HepG2 (cell line): ENCODE results near the gene STEAP3. TPM values are rescaled to one million over a fixed set of nuclear protein-coding genes. Genes with fewer than 3 reads are reported as not detected.

ENCODE experiments used
- ATAC-seq: fragments of 200-7000 bp; cut with Tn5 transposase; 3 replicates; pipeline ENCODE4 v1.9.1; 2020; ENCODE audit warnings: mild to moderate bottlenecking, moderate library complexity
- BruUV-seq: library from RNA; stranded (reverse); fragments of 400-500 nt; replicated peaks from 2 replicates; lab custom pipeline; 2021; lab: Mats Ljungman, UMichigan
- CTCF ChIA-PET: fragments of 300-600 bp; formaldehyde crosslinking; extraction: SDS; loops from one replicate; lab custom pipeline; 2021; ENCODE audit warnings: low total read pairs, inconsistent platforms, low intra/inter-chr PET ratio; lab: Yijun Ruan, JAX
- POLR2A ChIA-PET: fragments of 350-600 bp; sonication (Branson Sonifier 250); formaldehyde crosslinking; loops from one replicate; lab custom pipeline; 2020; ENCODE audit warnings: antibody characterized with exemption, inconsistent platforms; lab: Yijun Ruan, JAX
- DNase-seq: peaks from one replicate; pipeline ENCODE4 v3.0.0-alpha.2; 2015; ENCODE audit warnings: low spot score
- FAIRE-seq: peaks from 3 replicates; lab custom pipeline; 2011; peaks lifted over from hg19 to GRCh38; lab: Jason Lieb, UNC
- H2AFZ ChIP-seq: one replicate; pipeline ENCODE4 v1.6.1; 2011; ENCODE audit warnings: low read length, inconsistent platforms
- H3K27ac ChIP-seq: fragments of 300-600 bp; 3 replicates; pipeline ENCODE4 v1.8.0; 2011; ENCODE audit warnings: mixed run types, mild to moderate bottlenecking, mixed read lengths, low read length, inconsistent platforms; ENCODE audit not compliant: insufficient read depth; ENCODE audit errors: extremely low read length
- H3K27me3 ChIP-seq, 2 experiments: fragments of 200-600 bp in 1 of 2; 2 replicates in 1 of 2; 3 replicates in 1 of 2; pipeline versions ENCODE4 v1.6.0 to v1.8.0; 2011; ENCODE audit warnings: low read length in 2 of 2, mild to moderate bottlenecking in 2 of 2, moderate library complexity in 2 of 2, inconsistent platforms in 1 of 2; ENCODE audit not compliant: insufficient read depth in 2 of 2, control insufficient read depth in 1 of 2
- H3K36me3 ChIP-seq, 2 experiments: fragments of 200-600 bp in 1 of 2; replicated peaks in 1 of 2; 2 replicates in 1 of 2; 3 replicates in 1 of 2; pipeline versions ENCODE4 v1.5.1 to v1.8.0; 2011; ENCODE audit warnings: low read length in 2 of 2, inconsistent platforms in 1 of 2; ENCODE audit not compliant: insufficient read depth in 2 of 2, control insufficient read depth in 1 of 2
- H3K4me1 ChIP-seq: 2 replicates; pipeline ENCODE4 v1.5.1; 2012; ENCODE audit warnings: low read length, inconsistent platforms; ENCODE audit not compliant: insufficient read depth
- H3K4me2 ChIP-seq: 2 replicates; pipeline ENCODE4 v1.6.0; 2011; ENCODE audit warnings: low read depth, low read length, inconsistent platforms
- H3K4me3 ChIP-seq, 3 experiments: fragments of 200-600 bp in 1 of 3; sonication (generic), shearing (Covaris generic) in 1 of 3; replicated peaks in 1 of 3; 2 replicates each; pipeline ENCODE4 v1.5.1; 2011 to 2016; ENCODE audit warnings: low read length in 3 of 3, inconsistent platforms in 2 of 3, low read depth in 2 of 3, mild to moderate bottlenecking in 2 of 3, control low read depth in 1 of 3, mixed read lengths in 1 of 3; ENCODE audit not compliant: insufficient read depth in 1 of 3
- H3K79me2 ChIP-seq: one replicate; pipeline ENCODE4 v1.6.1; 2011; ENCODE audit warnings: low read length, inconsistent platforms; ENCODE audit not compliant: insufficient read depth
- H3K9ac ChIP-seq: 2 replicates; pipeline ENCODE4 v1.6.0; 2011; ENCODE audit warnings: mild to moderate bottlenecking, low read depth, low read length, inconsistent platforms; ENCODE audit not compliant: insufficient read depth
- H3K9me3 ChIP-seq: 2 replicates; pipeline ENCODE4 v1.5.1; 2012; ENCODE audit warnings: mild to moderate bottlenecking, low read length
- H4K20me1 ChIP-seq: 2 replicates; pipeline ENCODE4 v1.6.0; 2011; ENCODE audit warnings: inconsistent platforms, mild to moderate bottlenecking, low read length, moderate library complexity; ENCODE audit not compliant: insufficient read depth
- JARID2 ChIP-seq: sonication (generic); formaldehyde crosslinking; IDR thresholded peaks from 2 replicates; pipeline ENCODE4 v1.8.1; 2023; ENCODE audit warnings: missing genetic modification reagents, inconsistent platforms; ENCODE audit not compliant: insufficient replicate concordance
- MYNN ChIP-seq: sonication (generic); formaldehyde crosslinking; IDR thresholded peaks from 2 replicates; pipeline ENCODE4 v1.4.0; 2020; ENCODE audit warnings: mild to moderate bottlenecking, low read depth, missing genetic modification reagents
- ZNF703 ChIP-seq: sonication (generic); formaldehyde crosslinking; IDR thresholded peaks from 2 replicates; pipeline ENCODE4 v1.5.1; 2020; ENCODE audit warnings: missing genetic modification reagents, mild to moderate bottlenecking, moderate library complexity, borderline replicate concordance
- WGBS: methylation state at CpG from one replicate; pipeline ENCODE4 v1.1.6; 2017; ENCODE audit warnings: low lambda C conversion rate; 5-methylcytosine and 5-hydroxymethylcytosine counted together
- in situ Hi-C: cut with HindIII; loops from 2 replicates; pipeline ENCODE4 v1.10.0; 2017; ENCODE audit warnings: low pct_unique_long_range_greater_than_20kb; ENCODE audit not compliant: extremely low pct_ligation_motif_present
- intact Hi-C: fragments of 100-400 bp; cut with micrococcal nuclease; formaldehyde crosslinking; loops from one replicate; pipeline ENCODE4 v1.10.0; 2022; ENCODE audit not compliant: unreplicated experiment
- polyA plus RNA-seq, 8 experiments: library from polyadenylated mRNA; depleted of rRNA in 3 of 8; stranded (reverse) in 7 of 8; unstranded in 1 of 8; fragments of >200 nt; fragmentation: Illumina TruSeq in 4 of 8; extraction: Trizol in 4 of 8; gene quantifications; 2 replicates each; pipeline versions ENCODE4 v1.2.1 to v1.2.3, GENCODE V29; 2011 to 2016; ENCODE audit warnings: low read depth in 4 of 8, missing spikeins in 1 of 8, mixed read lengths in 1 of 8; ENCODE audit not compliant: insufficient read depth in 1 of 8
- total RNA-seq, 5 experiments: library from RNA; depleted of rRNA; stranded (reverse); fragments of >200 nt; fragmentation: Illumina TruSeq; extraction: Trizol; gene quantifications; 2 replicates each; pipeline ENCODE4 v1.2.3, GENCODE V29; 2016; ENCODE audit warnings: low read depth in 1 of 5
- TF ChIP-seq, protein P1 (sequence below): sonication (generic); formaldehyde crosslinking; IDR thresholded peaks from 2 replicates; pipeline ENCODE4 v1.4.0; 2020; ENCODE audit warnings: missing genetic modification reagents
- TF ChIP-seq, protein P2 (sequence below): sonication (generic); formaldehyde crosslinking; conservative IDR thresholded peaks from 2 replicates; pipeline ENCODE4 v1.8.1; 2023; ENCODE audit warnings: missing genetic modification reagents
- TF ChIP-seq, protein P3 (sequence below): sonication (generic); formaldehyde crosslinking; IDR thresholded peaks from 2 replicates; pipeline ENCODE4 v1.5.0; 2020; ENCODE audit warnings: missing genetic modification reagents, mild to moderate bottlenecking, borderline replicate concordance

Gene STEAP3
- total and polyA plus RNA-seq, 2 of the 13 experiments (the other 11 are each of a cell fraction or from before 2014, with no cell fraction given) = 7.3 to 21.1 TPM

DNA sequence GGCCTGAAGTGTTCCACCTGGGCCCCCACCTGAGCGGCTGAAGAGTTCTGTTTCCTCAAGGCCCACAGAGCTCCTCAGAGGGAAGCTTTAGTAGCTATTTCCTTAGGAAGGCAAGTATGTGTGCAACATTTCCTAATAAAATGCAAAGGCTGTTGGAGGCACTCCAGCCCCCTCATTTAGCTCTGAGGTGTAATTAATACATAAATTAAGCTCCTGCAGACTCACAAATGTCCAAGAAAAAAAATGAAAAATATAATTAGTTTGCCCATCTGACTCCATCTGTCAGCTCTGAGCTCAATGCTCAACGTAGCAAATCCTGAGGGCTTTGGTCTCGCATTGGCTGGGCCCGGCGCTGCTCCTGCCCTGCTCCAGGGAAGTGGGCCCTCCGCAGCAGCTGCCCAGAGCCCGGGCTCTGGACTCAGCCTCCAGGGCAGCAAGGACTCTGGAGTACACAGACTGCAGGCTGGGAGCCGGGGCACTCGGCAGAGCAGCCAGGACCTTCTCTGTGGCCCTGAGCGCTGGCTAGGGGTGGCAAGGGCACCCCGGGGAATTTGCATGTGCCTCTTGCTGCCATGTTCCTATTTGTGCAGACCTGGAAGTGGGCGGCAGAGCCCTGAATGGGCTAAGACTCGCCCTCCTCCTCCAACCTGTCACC lies 41.7 kb upstream of the STEAP3 start (continued):
- TF ChIP-seq, protein P1, sequence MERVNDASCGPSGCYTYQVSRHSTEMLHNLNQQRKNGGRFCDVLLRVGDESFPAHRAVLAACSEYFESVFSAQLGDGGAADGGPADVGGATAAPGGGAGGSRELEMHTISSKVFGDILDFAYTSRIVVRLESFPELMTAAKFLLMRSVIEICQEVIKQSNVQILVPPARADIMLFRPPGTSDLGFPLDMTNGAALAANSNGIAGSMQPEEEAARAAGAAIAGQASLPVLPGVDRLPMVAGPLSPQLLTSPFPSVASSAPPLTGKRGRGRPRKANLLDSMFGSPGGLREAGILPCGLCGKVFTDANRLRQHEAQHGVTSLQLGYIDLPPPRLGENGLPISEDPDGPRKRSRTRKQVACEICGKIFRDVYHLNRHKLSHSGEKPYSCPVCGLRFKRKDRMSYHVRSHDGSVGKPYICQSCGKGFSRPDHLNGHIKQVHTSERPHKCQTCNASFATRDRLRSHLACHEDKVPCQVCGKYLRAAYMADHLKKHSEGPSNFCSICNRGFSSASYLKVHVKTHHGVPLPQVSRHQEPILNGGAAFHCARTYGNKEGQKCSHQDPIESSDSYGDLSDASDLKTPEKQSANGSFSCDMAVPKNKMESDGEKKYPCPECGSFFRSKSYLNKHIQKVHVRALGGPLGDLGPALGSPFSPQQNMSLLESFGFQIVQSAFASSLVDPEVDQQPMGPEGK = no peak
- TF ChIP-seq, protein P2, sequence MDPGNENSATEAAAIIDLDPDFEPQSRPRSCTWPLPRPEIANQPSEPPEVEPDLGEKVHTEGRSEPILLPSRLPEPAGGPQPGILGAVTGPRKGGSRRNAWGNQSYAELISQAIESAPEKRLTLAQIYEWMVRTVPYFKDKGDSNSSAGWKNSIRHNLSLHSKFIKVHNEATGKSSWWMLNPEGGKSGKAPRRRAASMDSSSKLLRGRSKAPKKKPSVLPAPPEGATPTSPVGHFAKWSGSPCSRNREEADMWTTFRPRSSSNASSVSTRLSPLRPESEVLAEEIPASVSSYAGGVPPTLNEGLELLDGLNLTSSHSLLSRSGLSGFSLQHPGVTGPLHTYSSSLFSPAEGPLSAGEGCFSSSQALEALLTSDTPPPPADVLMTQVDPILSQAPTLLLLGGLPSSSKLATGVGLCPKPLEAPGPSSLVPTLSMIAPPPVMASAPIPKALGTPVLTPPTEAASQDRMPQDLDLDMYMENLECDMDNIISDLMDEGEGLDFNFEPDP (CRISPR knock-in tag) = no peak
- TF ChIP-seq JARID2 (no peak), ZNF703 (CRISPR knock-in tag) (no peak)
- TF ChIP-seq, protein P3, sequence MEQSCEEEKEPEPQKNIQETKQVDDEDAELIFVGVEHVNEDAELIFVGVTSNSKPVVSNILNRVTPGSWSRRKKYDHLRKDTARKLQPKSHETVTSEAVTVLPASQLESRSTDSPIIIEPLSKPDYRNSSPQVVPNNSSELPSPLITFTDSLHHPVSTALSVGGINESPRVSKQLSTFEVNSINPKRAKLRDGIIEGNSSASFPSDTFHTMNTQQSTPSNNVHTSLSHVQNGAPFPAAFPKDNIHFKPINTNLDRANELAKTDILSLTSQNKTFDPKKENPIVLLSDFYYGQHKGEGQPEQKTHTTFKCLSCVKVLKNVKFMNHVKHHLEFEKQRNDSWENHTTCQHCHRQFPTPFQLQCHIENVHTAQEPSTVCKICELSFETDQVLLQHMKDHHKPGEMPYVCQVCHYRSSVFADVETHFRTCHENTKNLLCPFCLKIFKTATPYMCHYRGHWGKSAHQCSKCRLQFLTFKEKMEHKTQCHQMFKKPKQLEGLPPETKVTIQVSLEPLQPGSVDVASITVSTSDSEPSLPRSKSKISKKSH (CRISPR knock-in tag) = no peak

DNA sequence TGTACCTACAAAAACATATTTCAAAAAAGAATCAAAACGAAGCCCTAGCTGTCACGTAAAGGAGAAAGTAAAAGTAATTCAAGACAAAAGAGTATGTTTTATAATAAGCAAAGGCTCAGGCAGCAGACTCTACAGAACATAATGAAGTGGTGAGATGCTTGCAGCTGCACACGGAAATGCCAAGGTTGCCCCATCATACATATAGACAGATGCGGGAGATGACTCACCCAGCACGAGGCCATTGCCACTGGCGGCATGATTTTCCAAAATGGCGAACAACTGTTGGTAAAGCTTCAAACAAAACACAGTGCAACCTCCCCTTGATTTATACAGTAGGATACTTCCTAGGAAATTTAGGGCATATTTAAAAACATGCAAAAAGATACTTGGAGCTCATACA lies 39.1 kb upstream of the STEAP3 start:
- H3K27ac ChIP-seq = no peak overlapping the region
- CTCF ChIA-PET = no interaction called here
- no peaks in the 10 kb centered on the region for H3K36me3 ChIP-seq
- DNase-seq (no peak), FAIRE-seq (no peak), ATAC-seq (no peak)
- in situ Hi-C loops = no loop called here
- H3K27me3 ChIP-seq = peaks cover 0 to 11% of the 10 kb centered on the region in 2 experiments; a peak in 1 of 5 replicates
- BruUV-seq = no TSS peak
- no peak overlapping the region for H3K4me2 ChIP-seq
- no peak overlapping the region for H3K4me3 ChIP-seq
- intact Hi-C loops = no loop called here
- H2AFZ ChIP-seq = no peak overlapping the region
- no peaks in the 10 kb centered on the region for H4K20me1 ChIP-seq
- no peaks in the 10 kb centered on the region for H3K4me1 ChIP-seq
- H3K9ac ChIP-seq = no peak overlapping the region
- H3K79me2 ChIP-seq = no peaks in the 10 kb centered on the region
- 56% methylated on average over 7 of the region's 7 CpGs for WGBS
- POLR2A ChIA-PET = no interaction called here
- no peak for TF ChIP-seq MYNN (CRISPR knock-in tag)
- no peaks in the 10 kb centered on the region for H3K9me3 ChIP-seq
